GM18861 (cell line): ENCODE results near the gene ABCA6.
"Not testable (repeated sequence)": the region's sequence is repeated elsewhere in the genome, so short reads cannot be mapped to it uniquely, and the experiment has no call there.

Source experiments
- ATAC-seq: cut with Tn5 transposase; IDR thresholded peaks from one replicate; pipeline ENCODE4 v1.9.1; 2021; ENCODE audit not compliant: unreplicated experiment

ABCA6 gene

GRCh38 chr17:69141431-69142174 is at the start of gene ABCA6:
TSS of gene ABCA6 (minus strand) at chr17:69141895. CDS start at chr17:69140703, 1,192 bp downstream.
- no peak for ATAC-seq

- ATAC-seq: no peak
Measured at GRCh38 chr17:69188796-69189195, 47.1 kb upstream of the ABCA6 start.

DNA sequence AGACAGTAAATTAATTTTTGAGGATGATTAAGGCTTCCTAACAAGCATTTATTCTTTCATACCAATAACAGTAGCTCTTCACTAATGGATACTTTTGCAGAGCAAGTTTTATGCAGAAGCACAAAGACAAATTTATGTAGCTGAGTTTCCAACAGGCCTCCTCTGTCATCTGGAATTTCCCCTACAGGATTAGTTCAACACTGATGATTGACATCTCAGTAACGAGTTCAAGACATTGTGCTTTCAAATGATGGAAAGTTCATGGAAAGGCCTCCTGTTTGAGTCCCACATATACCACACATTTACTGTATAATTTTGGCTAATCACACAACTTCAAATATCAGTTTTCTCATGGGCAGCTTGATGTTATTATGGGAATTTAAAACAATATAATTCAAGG is 46.4 kb upstream of the ABCA6 start:
- no peak for ATAC-seq

- ATAC-seq: no peak
Measured at GRCh38 chr17:69187294-69187693, 45.6 kb upstream of the ABCA6 start.

DNA sequence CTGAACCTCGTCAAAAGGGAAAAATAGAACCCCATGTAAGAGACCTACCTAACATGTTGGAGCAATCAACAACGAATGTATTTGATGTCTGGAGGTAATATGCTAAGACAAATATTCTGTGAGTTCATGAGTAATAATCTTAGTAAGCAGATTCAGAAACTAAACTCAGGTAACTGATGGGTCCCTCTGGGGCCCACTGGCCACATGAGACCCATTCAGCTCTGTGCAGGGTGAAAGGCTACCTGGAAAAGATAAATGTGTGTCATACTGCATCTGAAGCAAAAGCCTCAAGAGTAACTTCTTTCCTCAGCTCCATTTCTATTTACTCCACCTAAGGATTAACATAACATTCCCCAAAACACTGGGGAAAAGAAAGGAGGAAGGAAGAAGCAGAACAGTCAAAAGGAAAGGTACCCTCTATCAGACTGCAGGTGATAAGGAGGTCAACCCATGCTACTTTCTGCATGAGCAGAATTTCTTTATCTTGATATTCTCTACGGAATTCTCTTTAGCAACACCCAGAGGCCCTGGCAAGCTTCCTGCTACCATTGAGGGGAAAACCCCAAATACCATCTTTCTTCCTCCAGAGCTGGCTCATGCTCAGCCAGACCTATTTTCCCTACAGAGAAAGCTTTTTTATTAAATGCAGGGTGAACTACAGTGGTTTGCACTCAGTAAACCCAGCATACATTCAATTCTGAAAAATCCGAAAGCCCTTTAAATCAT is 37.7 kb upstream of the ABCA6 start:
- peak; percentile 34 for ATAC-seq

GRCh38 chr17:69176457-69176795 is 34.7 kb upstream of the ABCA6 start:
- no peak for ATAC-seq

GRCh38 chr17:69175625-69176456 is 34.1 kb upstream of the ABCA6 start:
- no peak for ATAC-seq

DNA sequence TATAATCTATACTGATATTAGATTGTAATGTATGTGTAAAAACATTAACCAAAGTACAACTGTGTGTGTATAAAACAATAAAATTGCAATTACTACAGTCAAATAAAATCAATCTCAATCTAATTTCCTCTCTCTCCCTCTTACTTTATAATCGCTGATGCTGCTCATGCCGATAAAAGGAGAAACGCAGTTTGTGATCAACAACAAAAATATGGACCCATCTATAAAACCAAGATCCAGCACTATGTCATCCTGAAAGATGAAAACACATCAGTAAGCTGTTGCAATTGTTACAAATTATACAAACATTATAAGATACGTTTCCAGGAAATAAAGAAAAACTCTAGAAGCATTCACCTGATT is 33.5 kb upstream of the ABCA6 start:
- no peak for ATAC-seq

DNA sequence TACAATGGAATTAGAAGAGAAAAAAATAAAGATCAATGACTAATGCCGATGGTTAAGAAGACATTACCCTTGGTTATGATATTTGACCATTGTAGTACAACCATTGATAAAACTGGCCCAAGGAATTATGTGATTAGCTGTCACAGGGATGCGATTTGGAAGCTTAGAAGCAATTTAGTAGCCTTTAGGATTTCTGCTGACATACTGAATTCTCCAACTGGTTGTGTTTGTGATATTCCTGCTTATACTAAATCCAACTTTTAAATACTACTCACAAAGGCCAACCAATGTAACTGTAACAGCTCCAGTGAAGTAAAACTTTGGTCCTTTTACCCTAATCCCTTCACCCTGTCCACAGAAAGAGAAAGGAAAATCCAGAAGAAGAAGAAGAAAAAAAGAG is 31.4 kb upstream of the ABCA6 start:
- ATAC-seq: no peak

DNA sequence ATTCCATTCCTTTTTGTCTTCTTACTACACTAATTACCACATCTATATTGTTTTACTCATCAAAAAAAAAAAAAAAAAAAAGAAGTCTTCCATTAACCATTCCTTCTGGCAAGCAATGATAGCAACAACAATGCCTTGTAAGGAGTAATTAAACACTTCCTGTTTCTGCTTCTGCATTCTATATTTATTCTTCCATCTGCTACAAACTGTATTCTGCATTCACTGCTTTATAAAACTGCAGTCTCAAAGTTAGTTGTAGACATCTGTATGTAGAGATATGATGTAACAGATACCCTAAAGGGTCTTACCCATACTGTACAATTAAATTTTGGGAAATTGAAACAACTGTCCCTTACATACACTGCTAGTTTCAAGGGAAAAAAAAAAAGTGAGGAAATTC is 28.7 kb upstream of the ABCA6 start:
- ATAC-seq: no peak

DNA sequence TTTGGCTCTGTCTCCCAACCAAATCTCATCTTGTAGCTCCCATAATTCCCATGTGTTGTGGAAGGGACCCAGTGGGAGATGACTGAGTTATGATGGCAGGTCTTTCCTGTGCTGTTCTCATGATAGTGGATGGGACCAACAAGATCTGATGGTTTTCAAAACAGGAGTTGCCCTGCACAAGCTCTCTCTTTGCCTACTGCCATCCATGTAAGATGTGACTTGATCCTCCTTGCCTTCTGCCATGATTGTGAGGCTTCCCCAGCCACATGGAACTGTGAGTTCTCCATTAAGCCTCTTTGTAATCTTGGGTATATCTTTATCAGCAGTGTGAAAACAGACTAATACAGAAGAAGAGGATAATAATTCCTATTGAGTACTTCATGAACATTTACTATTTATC is 26.9 kb upstream of the ABCA6 start:
- not testable (repeated sequence) for ATAC-seq

DNA sequence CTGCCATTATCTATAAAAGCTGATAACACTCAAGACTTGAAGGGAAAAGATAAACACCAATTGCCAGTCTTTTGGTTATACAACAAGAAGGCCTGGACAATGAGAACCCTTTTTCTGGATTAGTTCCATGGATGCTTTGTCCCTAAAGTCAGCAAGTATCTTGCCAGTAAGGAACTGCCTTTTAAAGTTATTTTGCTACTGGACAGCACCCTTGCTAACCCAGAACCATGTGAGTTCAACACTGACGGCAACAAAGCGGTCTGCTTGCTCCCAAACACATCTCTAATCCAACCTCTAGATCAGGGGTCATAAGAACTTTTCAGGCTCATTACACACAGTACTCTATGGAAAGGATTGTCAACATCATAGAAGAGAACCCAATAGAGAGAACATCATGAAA is 25.3 kb upstream of the ABCA6 start:
- ATAC-seq: no peak

GRCh38 chr17:69164206-69164605 is 22.5 kb upstream of the ABCA6 start:
- ATAC-seq: no peak

DNA sequence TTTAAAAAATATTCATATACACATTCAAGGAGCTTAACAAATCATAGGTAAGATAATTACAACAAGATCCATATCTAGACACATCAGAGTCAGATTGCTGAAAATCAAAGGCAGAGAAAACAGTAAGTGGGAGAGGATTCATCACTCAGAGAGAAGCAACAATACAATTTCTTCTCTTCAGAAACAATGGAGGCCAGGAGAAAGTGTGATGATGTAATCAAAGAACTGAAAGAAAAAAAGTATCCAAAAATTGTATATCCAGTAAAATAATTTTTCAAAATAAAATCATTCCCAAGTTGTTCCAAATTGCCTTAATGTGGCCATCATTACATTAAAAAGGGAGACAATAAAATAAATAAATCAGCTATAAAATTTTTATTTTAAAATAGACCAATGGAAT is 17.7 kb upstream of the ABCA6 start:
- no peak for ATAC-seq

- ATAC-seq: no peak
Measured at GRCh38 chr17:69154267-69154666, 12.6 kb upstream of the ABCA6 start.

DNA sequence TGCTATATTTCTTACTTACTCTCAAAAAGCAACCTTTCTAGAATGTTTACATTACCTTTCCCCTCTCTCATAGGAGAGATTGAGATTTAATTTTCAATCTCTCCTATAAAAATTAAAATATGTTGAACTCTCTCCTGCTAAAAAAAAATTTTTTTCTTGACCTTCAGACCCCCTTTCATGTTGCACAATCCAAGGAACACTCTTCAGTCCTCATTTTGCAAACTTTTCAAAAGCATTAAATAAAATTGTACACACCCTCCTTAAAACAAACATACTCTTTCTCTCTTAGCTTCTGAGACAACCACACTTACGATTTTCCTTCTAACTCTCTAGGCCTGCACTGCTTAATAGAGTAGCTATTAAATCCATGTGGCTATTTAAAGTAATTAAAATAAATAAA is 8.6 kb upstream of the ABCA6 start:
- no peak for ATAC-seq

- no peak for ATAC-seq
Measured at GRCh38 chr17:69147460-69147859, 5.8 kb upstream of the ABCA6 start.

GRCh38 chr17:69144331-69145255 is 2.9 kb upstream of the ABCA6 start:
- no peak for ATAC-seq

- ATAC-seq: no peak
Measured at GRCh38 chr17:69143683-69144231, 2.1 kb upstream of the ABCA6 start.

DNA sequence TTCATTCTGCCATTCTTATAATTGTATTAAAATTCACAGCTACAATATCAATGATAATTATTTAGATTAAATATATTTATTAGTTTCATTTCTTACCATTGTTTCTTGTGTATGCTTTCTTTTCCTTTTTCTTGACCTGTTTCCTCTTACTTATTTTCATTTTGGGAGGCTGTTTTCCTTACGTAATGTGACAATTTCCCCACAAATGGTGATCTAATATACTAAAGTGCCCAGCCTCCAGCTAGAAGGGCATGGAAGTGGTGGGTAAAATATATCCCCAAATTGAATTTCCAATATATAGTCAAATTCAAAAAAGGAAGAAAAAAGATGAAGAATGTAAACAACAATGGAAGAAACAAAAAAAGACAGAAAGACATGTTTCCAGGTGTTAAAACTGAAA is 1.5 kb upstream of the ABCA6 start:
- ATAC-seq: no peak
